Uterus (tissue), 2 donors: ENCODE data around the gene LHPP.

Experiments used
- CTCF ChIP-seq, 4 experiments: fragments of 200-600 bp in 2 of 4; fragments of 450-650 bp in 2 of 4; sonication (generic) in 2 of 4; IDR thresholded peaks; one replicate each; pipeline ENCODE4 v1.5.1; 2016 to 2019; ENCODE audit warnings: antibody characterized with exemption in 4 of 4, mild to moderate bottlenecking in 2 of 4, moderate library complexity in 1 of 4
- POLR2A ChIP-seq, 2 donors: fragments of 450-650 bp; IDR thresholded peaks; one replicate each; pipeline ENCODE4 v1.6.1; 2016; ENCODE audit warnings: antibody characterized with exemption in 2 of 2, mild to moderate bottlenecking in 1 of 2, moderate library complexity in 1 of 2

GRCh38 chr10:124646483-124647352 is 185.1 kb downstream of the LHPP start:
- TF ChIP-seq CTCF (IDR thresholded peaks at IDR 0.05) = no peak
- no peak for TF ChIP-seq POLR2A (IDR thresholded peaks at IDR 0.05)
